Measurements from ENCODE around the gene PHACTR3. TPM values are rescaled to one million over a fixed set of nuclear protein-coding genes. Genes with fewer than 3 reads are reported as not detected.

PHACTR3 gene
- total RNA-seq, 1 experiment from 2014 or later: not detected

- no peaks in the 10 kb centered on the region for H3K27me3 ChIP-seq (ENCODE audit: insufficient read depth, low read length)
- no peak overlapping the region for H3K27ac ChIP-seq (ENCODE audit: insufficient read length, low read depth, low read length)
- Mint-ChIP-seq H3K4me3 (no peak overlapping the region), H3K4me1 (no peaks in the 10 kb centered on the region), H3K9me3 (peaks cover 0 to 100% of the 10 kb centered on the region in 2 experiments; a peak in 2 of 5 replicates), H3K27me3 (ENCODE audit: low read depth) (peaks cover 37% of the 10 kb centered on the region), H3K27ac (no peak overlapping the region), H3K36me3 (ENCODE audit: insufficient read depth in 1 of 3, low read depth in 3 of 3) (peaks cover 0 to 4% (median 0%) of the 10 kb centered on the region in 3 experiments; a peak in 2 of 7 replicates)
- no peaks in the 10 kb centered on the region for H3K4me1 ChIP-seq (ENCODE audit: insufficient read depth, low read length)
- TF ChIP-seq, protein P1, sequence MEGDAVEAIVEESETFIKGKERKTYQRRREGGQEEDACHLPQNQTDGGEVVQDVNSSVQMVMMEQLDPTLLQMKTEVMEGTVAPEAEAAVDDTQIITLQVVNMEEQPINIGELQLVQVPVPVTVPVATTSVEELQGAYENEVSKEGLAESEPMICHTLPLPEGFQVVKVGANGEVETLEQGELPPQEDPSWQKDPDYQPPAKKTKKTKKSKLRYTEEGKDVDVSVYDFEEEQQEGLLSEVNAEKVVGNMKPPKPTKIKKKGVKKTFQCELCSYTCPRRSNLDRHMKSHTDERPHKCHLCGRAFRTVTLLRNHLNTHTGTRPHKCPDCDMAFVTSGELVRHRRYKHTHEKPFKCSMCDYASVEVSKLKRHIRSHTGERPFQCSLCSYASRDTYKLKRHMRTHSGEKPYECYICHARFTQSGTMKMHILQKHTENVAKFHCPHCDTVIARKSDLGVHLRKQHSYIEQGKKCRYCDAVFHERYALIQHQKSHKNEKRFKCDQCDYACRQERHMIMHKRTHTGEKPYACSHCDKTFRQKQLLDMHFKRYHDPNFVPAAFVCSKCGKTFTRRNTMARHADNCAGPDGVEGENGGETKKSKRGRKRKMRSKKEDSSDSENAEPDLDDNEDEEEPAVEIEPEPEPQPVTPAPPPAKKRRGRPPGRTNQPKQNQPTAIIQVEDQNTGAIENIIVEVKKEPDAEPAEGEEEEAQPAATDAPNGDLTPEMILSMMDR (conservative IDR thresholded peaks at IDR 0.05): no peak
- H3K56ac ChIP-seq (ENCODE audit: insufficient read length, low read depth, low read length): no peak overlapping the region
- no peak overlapping the region for H4K5ac ChIP-seq (ENCODE audit: insufficient read length, low read depth, low read length)
- H2BK5ac ChIP-seq (ENCODE audit: insufficient read length, low read length): no peak overlapping the region
- H3K4me2 ChIP-seq (ENCODE audit: insufficient read depth, insufficient read length, low read length): no peak overlapping the region
- no peak overlapping the region for H3K18ac ChIP-seq (ENCODE audit: insufficient read length, low read depth, low read length)
- DNase-seq: no peak
- H3K79me1 ChIP-seq (ENCODE audit: insufficient read depth, low read depth, low read length, poor library complexity, severe bottlenecking): no peaks in the 10 kb centered on the region
- no peak overlapping the region for H2BK120ac ChIP-seq (ENCODE audit: low read depth, low read length, poor library complexity, severe bottlenecking)
- WGBS (ENCODE audit: extremely low coverage, insufficient read length, low lambda C conversion rate): no CpG with 5 or more reads among the region's 4 CpGs
- no peak overlapping the region for H2BK15ac ChIP-seq (ENCODE audit: low read depth, low read length)
- H3K9ac ChIP-seq (ENCODE audit: extremely low read depth, insufficient read length, low read length): no peak overlapping the region
- H3K14ac ChIP-seq (ENCODE audit: insufficient read depth, low read length): no peak overlapping the region
- H3T11ph ChIP-seq (ENCODE audit: low read length): no peak overlapping the region
- H3K4ac ChIP-seq (ENCODE audit: low read depth, low read length): no peak overlapping the region
- H2BK20ac ChIP-seq (ENCODE audit: low read depth, low read length, poor library complexity, severe bottlenecking): no peak overlapping the region
- H3K23ac ChIP-seq (ENCODE audit: insufficient read length, low read depth, low read length): no peak overlapping the region
- no peak overlapping the region for H4K8ac ChIP-seq (replicated peaks; ENCODE audit: insufficient read length, low read depth, low read length)
- H4K20me1 ChIP-seq (ENCODE audit: control insufficient read depth, insufficient read depth, insufficient read length): no peaks in the 10 kb centered on the region
- no peak overlapping the region for H2AFZ ChIP-seq (ENCODE audit: low read length)
- H4K91ac ChIP-seq (ENCODE audit: insufficient read length, low read depth, low read length): no peak overlapping the region
- H2AK5ac ChIP-seq (ENCODE audit: insufficient read length, low read length): no peak overlapping the region
- H2BK12ac ChIP-seq (ENCODE audit: insufficient read length, low read depth, low read length): no peak overlapping the region
- H3K9me3 ChIP-seq (ENCODE audit: control insufficient read depth, low read depth, low read length): peaks cover 17% of the 10 kb centered on the region
- no peaks in the 10 kb centered on the region for H3K79me2 ChIP-seq (ENCODE audit: insufficient read depth, low read length)
- no peaks in the 10 kb centered on the region for H3K23me2 ChIP-seq (ENCODE audit: insufficient read length, low read depth, low read length, poor library complexity, severe bottlenecking)
Observed at GRCh38 chr20:59697068-59697467, 92.7 kb downstream of the PHACTR3 start.

Data from H9 (cell line).